Activated naive CD4-positive, alpha-beta T cell treated with anti-CD3 and anti-CD28 coated beads for 36 hours (primary cell): ENCODE data around the gene SIRT2. TPM values are rescaled to one million over a fixed set of nuclear protein-coding genes. Genes with fewer than 3 reads are reported as not detected.

ENCODE experiments used
- CTCF ChIA-PET: fragments of 350-600 bp; sonication (Branson Sonifier 250); formaldehyde crosslinking; loops from one replicate; lab custom pipeline; 2021; ENCODE audit warnings: antibody characterized with exemption; lab: Charles Lee
- DNase-seq: peaks from one replicate; pipeline ENCODE4 v3.0.0-alpha.2; 2020
- H3K27ac Mint-ChIP-seq: one replicate; pipeline ENCODE4 v1.8.0; 2021; ENCODE audit warnings: mild to moderate bottlenecking, mixed read lengths
- H3K27me3 Mint-ChIP-seq: one replicate; pipeline ENCODE4 v1.8.0; 2021; ENCODE audit warnings: low read depth, mixed read lengths
- H3K36me3 Mint-ChIP-seq: one replicate; pipeline ENCODE4 v1.8.0; 2021; ENCODE audit warnings: low read depth, mixed read lengths
- H3K4me1 Mint-ChIP-seq: one replicate; pipeline ENCODE4 v1.8.0; 2021; ENCODE audit warnings: low read depth, mixed read lengths
- H3K4me3 Mint-ChIP-seq: one replicate; pipeline ENCODE4 v1.8.0; 2021; ENCODE audit warnings: mild to moderate bottlenecking, moderate library complexity, mixed read lengths
- H3K9me3 Mint-ChIP-seq: one replicate; pipeline ENCODE4 v1.8.0; 2021; ENCODE audit warnings: mixed read lengths
- intact Hi-C: fragments of 100-400 bp; cut with micrococcal nuclease; formaldehyde crosslinking; loops from one replicate; pipeline ENCODE4 v1.15.1; 2023
- total RNA-seq, 2 experiments: library from RNA; stranded (reverse); gene quantifications; one replicate each; pipeline ENCODE4 v1.2.3, GENCODE V29; 2021

The SIRT2 gene
- total RNA-seq, 2 experiments from 2014 or later, result 18.2 to 19.6 TPM

DNA sequence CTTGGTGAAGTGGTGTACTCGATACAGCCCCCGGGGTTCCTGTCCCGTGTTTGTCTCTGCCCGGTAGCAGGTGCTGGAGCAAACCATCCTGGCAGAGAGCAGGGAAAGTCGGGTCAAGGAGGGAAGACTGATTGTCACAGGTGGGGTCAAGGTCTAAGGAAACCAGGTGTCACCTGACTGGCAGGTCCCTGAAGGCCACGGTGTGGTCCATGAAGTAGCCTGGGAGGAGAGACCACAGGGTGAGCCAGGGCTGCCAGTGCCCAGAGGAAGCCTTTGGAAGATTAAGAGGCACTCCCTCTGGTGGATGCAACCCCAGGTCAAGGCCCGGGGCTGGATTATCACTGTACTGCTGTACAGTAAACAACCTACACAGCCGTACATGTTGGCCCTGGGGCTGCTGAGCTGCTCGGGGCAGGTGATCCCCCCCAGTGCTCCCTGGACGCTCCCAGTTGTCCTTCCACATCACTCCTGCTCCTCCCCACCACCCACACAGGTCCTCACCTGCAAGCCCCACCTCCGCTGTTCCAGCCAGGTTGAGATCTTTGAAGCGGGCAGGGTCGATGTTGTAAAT lies 18.6 kb upstream of the SIRT2 start:
- DNase-seq, result no peak
- no peaks in the 10 kb centered on the region for H3K9me3 Mint-ChIP-seq
- no peak overlapping the region for H3K4me3 Mint-ChIP-seq
- no peaks in the 10 kb centered on the region for H3K27me3 Mint-ChIP-seq
- intact Hi-C loops, result no loop called here
- CTCF ChIA-PET, result no interaction called here
- H3K4me1 Mint-ChIP-seq, result no peaks in the 10 kb centered on the region
- H3K36me3 Mint-ChIP-seq, result peaks cover 20% of the 10 kb centered on the region
- H3K27ac Mint-ChIP-seq, result no peak overlapping the region

- no peak for DNase-seq
- Mint-ChIP-seq H3K4me1 (peaks cover 4% of the 10 kb centered on the region), H3K27me3 (no peaks in the 10 kb centered on the region), H3K4me3 (no peak overlapping the region), H3K27ac (no peak overlapping the region), H3K36me3 (peaks cover 19% of the 10 kb centered on the region), H3K9me3 (no peaks in the 10 kb centered on the region)
- intact Hi-C loops, result no loop called here
- CTCF ChIA-PET, result no interaction called here
These were observed 18.1 kb upstream of the SIRT2 start for GRCh38 chr19:38917516-38917915.

DNA sequence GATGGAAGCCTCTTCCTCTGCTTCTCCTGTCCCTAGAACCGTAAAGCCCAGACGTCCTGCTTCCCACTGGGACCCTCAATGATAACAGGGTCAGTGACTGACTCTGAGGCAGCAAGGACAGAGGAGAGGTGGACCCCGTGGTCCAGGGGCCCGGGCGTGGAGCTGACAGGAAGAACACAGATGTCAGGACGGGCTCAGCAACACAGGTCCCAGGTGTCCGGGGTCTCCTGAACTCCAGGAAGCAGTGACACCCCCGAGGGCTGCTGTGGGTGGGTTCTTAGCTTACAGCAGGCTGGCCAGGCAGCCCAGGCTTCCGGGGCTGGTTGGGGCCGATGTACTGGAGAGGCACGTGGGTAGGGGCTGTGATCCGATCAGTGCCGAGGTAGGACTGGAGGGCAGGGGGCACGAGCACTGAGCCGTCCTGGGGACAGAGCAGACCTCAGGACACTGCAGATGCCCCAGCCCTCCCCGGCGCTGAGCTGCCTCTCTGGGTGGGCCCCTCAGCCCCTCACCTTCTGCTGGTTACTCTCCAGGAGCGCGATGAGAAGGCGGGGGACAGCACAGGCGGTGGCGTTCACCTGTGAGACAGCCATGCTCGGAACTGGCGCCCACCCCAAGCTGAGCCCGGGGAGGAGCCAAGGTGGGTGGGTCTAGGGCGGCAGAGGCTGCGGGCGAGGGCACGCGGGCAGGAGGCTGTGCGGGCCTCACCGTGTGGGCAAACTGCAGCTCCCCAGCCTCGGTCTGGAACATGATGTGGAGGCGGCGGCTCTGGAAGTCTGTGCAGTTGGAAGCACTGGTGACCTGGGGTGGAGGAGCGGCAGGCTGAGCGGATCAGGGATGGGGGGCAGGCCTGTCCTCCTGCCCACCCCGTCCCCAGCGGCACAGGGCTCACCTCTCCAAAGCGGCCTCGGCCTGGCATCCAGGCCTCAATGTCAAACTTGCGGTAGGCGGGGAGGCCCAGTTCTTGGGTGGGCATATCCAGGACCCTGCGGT lies 16.2 kb upstream of the SIRT2 start:
- intact Hi-C loops, result no loop called here
- no peaks in the 10 kb centered on the region for H3K9me3 Mint-ChIP-seq
- CTCF ChIA-PET, result interaction anchor here (0.8 to 2.4 kb wide), 2 partner anchors 15 to 220 kb away, joined by 3 to 9 read pairs; partner anchors contain the start of genes MRPS12 and SARS2
- peaks cover 9% of the 10 kb centered on the region for H3K36me3 Mint-ChIP-seq
- H3K27ac Mint-ChIP-seq, result no peak overlapping the region
- peaks cover 5% of the 10 kb centered on the region for H3K4me1 Mint-ChIP-seq
- DNase-seq, result no peak
- no peak overlapping the region for H3K4me3 Mint-ChIP-seq
- no peaks in the 10 kb centered on the region for H3K27me3 Mint-ChIP-seq

- Mint-ChIP-seq H3K4me1 (peaks cover 5% of the 10 kb centered on the region), H3K4me3 (no peak overlapping the region), H3K27ac (peak overlapping the region; percentile 13), H3K9me3 (no peaks in the 10 kb centered on the region), H3K27me3 (no peaks in the 10 kb centered on the region), H3K36me3 (peaks cover 9% of the 10 kb centered on the region)
- intact Hi-C loops, result no loop called here
- DNase-seq, result no peak
- CTCF ChIA-PET, result interaction anchor here (2.4 kb wide), 1 partner anchor 17 kb away, joined by 9 read pairs; the partner anchor contains the start of genes MRPS12 and SARS2
These were observed 14.5 kb upstream of the SIRT2 start for GRCh38 chr19:38913958-38914357.

DNA sequence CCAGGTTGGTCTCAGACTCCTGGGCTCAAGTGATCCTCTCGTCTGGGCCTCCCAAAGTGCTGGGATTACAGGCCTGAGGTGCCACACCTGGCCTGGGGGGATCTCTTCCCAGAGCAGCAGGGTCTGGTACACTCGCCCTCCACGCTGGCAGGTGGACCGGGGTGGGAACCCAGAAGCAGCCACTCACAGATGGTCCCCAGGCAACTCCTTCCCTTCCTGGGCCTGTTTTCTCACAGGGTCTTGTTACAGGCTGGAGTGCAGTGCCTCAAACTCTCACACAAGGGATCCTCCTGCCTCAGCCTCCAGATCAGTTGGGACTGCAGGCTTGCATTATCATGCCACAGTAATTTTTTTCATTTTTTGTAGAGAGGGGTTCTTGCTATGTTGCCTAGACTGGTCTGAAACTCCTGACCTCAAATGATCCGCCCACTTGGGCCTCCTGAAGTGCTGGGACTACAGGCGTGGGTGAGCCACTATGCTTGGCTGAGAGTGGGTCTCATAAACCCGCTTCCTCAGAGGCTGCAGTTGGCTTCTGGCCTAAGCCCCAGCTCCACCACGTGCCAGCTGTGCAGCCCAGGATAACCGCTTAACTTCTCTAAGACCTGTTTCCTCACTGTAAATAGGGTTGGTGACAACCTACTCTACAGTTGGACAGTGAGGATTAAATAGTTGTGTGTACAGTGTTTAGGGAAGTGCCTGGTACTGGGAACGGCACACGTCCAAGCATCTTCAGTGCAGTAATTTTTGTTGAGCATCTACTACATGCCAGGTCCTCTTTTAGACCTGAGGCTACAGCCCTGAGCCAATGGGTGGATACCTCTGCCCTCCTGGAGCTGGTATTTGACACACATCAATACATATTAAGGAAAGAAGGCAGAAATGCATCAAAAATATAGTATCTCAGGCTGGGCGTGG lies 13.4 kb upstream of the SIRT2 start:
- H3K4me3 Mint-ChIP-seq, result no peak overlapping the region
- intact Hi-C loops, result no loop called here
- no peak for DNase-seq
- H3K27me3 Mint-ChIP-seq, result no peaks in the 10 kb centered on the region
- peaks cover 8% of the 10 kb centered on the region for H3K4me1 Mint-ChIP-seq
- H3K9me3 Mint-ChIP-seq, result no peaks in the 10 kb centered on the region
- H3K27ac Mint-ChIP-seq, result no peak overlapping the region
- peaks cover 14% of the 10 kb centered on the region for H3K36me3 Mint-ChIP-seq
- CTCF ChIA-PET, result no interaction called here

GRCh38 chr19:38911388-38912001 lies 12.1 kb upstream of the SIRT2 start:
- DNase-seq, result no peak
- Mint-ChIP-seq H3K4me1 (peaks cover 13% of the 10 kb centered on the region), H3K9me3 (no peaks in the 10 kb centered on the region), H3K27ac (no peak overlapping the region), H3K27me3 (no peaks in the 10 kb centered on the region), H3K4me3 (no peak overlapping the region), H3K36me3 (peaks cover 20% of the 10 kb centered on the region)
- CTCF ChIA-PET, result no interaction called here
- intact Hi-C loops, result no loop called here

DNA sequence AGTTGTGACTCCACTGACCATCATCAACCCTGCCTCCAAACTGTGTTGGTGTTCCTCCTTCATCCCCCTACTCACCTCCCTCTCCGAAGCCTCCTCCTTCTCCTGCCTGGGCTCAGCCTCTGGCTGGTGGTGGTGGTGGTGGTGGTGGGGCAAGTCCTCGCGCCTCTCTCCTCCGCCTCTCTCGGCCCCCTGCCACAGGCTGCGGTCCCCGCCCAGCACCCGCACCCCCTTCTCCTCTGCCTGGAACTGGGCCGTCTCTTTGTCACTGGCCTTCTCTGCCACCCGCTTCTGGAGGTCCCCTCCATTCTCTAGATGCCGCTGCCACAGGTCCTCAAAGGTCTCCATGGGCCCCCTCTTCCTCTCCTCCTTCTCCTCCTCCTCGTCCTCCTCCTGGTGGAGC lies 11.1 kb upstream of the SIRT2 start:
- Mint-ChIP-seq H3K27me3 (no peaks in the 10 kb centered on the region), H3K27ac (no peak overlapping the region), H3K9me3 (no peaks in the 10 kb centered on the region), H3K4me3 (no peak overlapping the region), H3K4me1 (peaks cover 13% of the 10 kb centered on the region), H3K36me3 (peaks cover 21% of the 10 kb centered on the region)
- CTCF ChIA-PET, result no interaction called here
- intact Hi-C loops, result no loop called here
- DNase-seq, result no peak

- H3K27ac Mint-ChIP-seq, result peak overlapping the region; percentile 31
- H3K9me3 Mint-ChIP-seq, result no peaks in the 10 kb centered on the region
- intact Hi-C loops, result no loop called here
- H3K4me3 Mint-ChIP-seq, result no peak overlapping the region
- peaks cover 24% of the 10 kb centered on the region for H3K36me3 Mint-ChIP-seq
- H3K4me1 Mint-ChIP-seq, result peaks cover 19% of the 10 kb centered on the region
- CTCF ChIA-PET, result interaction anchor here (1.2 kb wide), 1 partner anchor 21 kb away, joined by 7 read pairs; the partner anchor contains the start of genes MRPS12 and SARS2
- DNase-seq, result no peak
- H3K27me3 Mint-ChIP-seq, result no peaks in the 10 kb centered on the region
These were observed 9.5 kb upstream of the SIRT2 start for GRCh38 chr19:38908911-38909310.

DNA sequence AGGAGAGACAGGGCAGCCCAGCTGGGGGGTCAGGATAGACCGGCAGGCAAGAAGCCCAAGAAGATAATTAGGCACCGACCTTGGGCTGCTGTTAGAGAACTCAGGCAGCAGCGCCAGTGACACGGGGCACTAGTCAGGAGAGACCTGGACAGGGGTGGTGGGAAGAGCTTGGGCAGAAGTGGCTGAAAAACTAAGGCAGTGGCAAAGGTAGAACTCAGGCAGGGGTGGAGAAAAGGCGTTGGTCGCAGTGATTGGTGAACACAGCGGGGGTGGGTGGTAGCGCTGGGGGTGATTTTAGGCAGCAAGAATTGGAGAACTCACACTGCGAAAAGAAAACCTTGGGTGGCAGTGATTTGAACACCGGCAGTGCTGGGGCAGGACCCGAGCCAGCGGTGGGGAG lies 8.3 kb upstream of the SIRT2 start:
- CTCF ChIA-PET, result interaction anchor here (1.2 kb wide), 1 partner anchor 22 kb away, joined by 7 read pairs; the partner anchor contains the start of genes MRPS12 and SARS2
- no peak for DNase-seq
- H3K27ac Mint-ChIP-seq, result no peak overlapping the region
- peaks cover 26% of the 10 kb centered on the region for H3K36me3 Mint-ChIP-seq
- no peaks in the 10 kb centered on the region for H3K9me3 Mint-ChIP-seq
- H3K27me3 Mint-ChIP-seq, result no peaks in the 10 kb centered on the region
- H3K4me1 Mint-ChIP-seq, result peaks cover 21% of the 10 kb centered on the region
- H3K4me3 Mint-ChIP-seq, result no peak overlapping the region
- intact Hi-C loops, result no loop called here

DNA sequence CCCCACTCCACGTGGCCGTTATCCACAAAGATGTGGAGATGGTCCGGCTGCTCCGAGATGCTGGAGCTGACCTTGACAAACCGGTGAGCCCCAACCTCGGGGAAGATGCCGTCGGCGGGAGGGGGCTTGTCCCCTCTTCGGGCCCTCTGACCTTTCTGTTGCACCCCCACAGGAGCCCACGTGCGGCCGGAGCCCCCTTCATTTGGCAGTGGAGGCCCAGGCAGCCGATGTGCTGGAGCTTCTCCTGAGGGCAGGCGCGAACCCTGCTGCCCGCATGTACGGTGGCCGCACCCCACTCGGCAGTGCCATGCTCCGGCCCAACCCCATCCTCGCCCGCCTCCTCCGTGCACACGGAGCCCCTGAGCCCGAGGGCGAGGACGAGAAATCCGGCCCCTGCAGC lies 7.8 kb upstream of the SIRT2 start:
- Mint-ChIP-seq H3K4me3 (no peak overlapping the region), H3K27ac (no peak overlapping the region)

GRCh38 chr19:38905620-38906019 lies 6.2 kb upstream of the SIRT2 start:
- DNase-seq, result no peak
- peaks cover 1% of the 10 kb centered on the region for H3K9me3 Mint-ChIP-seq
- CTCF ChIA-PET, result interaction anchor here (2.0 to 2.1 kb wide), 2 partner anchors 18 to 25 kb away, joined by 6 to 7 read pairs; partner anchors contain the start of genes MRPS12 and SARS2
- peaks cover 36% of the 10 kb centered on the region for H3K4me1 Mint-ChIP-seq
- intact Hi-C loops, result no loop called here
- no peak overlapping the region for H3K4me3 Mint-ChIP-seq
- H3K27me3 Mint-ChIP-seq, result no peaks in the 10 kb centered on the region
- H3K27ac Mint-ChIP-seq, result no peak overlapping the region
- peaks cover 37% of the 10 kb centered on the region for H3K36me3 Mint-ChIP-seq

More for the DNA sequence above, 7.8 kb upstream of the SIRT2 start:
- intact Hi-C loops, result no loop called here
- no peaks in the 10 kb centered on the region for H3K27me3 Mint-ChIP-seq
- peaks cover 26% of the 10 kb centered on the region for H3K36me3 Mint-ChIP-seq
- DNase-seq, result no peak
- CTCF ChIA-PET, result no interaction called here
- H3K4me1 Mint-ChIP-seq, result peaks cover 22% of the 10 kb centered on the region
- no peaks in the 10 kb centered on the region for H3K9me3 Mint-ChIP-seq
